SK-N-SH (cell line): ENCODE data around the gene SIGLEC9. TPM values are rescaled to one million over a fixed set of nuclear protein-coding genes. Genes with fewer than 3 reads are reported as not detected.

Experiments
- CTCF ChIA-PET: fragments of 300-600, 350-600 bp; formaldehyde crosslinking; extraction: SDS; loops from one replicate; lab custom pipeline; 2021; lab: Yijun Ruan, JAX
- POLR2A ChIA-PET: fragments of 350-600 bp; sonication (Branson Sonifier 250); formaldehyde crosslinking; extraction: SDS; loops from one replicate; lab custom pipeline; 2020; ENCODE audit warnings: antibody characterized with exemption, inconsistent platforms; lab: Yijun Ruan, JAX
- DNase-seq: peaks from one replicate; pipeline ENCODE4 v3.0.0; 2012
- H2AFZ ChIP-seq: fragments of 200-600 bp; sonication (generic); 2 replicates; pipeline ENCODE4 v1.8.1; 2016; ENCODE audit warnings: antibody characterized with exemption, mild to moderate bottlenecking, low read depth
- H3F3A ChIP-seq: fragments of 200-600 bp; sonication (generic); replicated peaks from 2 replicates; pipeline ENCODE3; 2016; ENCODE audit warnings: antibody characterized with exemption, mild to moderate bottlenecking; ENCODE audit not compliant: insufficient read depth
- H3K27ac ChIP-seq, 2 experiments: fragments of 200-500 bp in 1 of 2; fragments of 200-600 bp in 1 of 2; sonication (Bioruptor generic) in 1 of 2; sonication (generic), shearing (Covaris generic) in 1 of 2; 2 replicates each; pipeline versions ENCODE4 v1.5.1 to v1.6.1; 2014 to 2016; ENCODE audit warnings: low read depth in 2 of 2, inconsistent platforms in 1 of 2, low read length in 1 of 2, mild to moderate bottlenecking in 1 of 2, mixed read lengths in 1 of 2
- H3K27me3 ChIP-seq: fragments of 200-600 bp; sonication (generic), shearing (Covaris generic); 2 replicates; pipeline ENCODE4 v1.6.1; 2016; ENCODE audit warnings: mixed run types; ENCODE audit not compliant: insufficient read depth
- H3K36me3 ChIP-seq, 2 experiments: fragments of 200-500 bp in 1 of 2; fragments of 200-600 bp in 1 of 2; sonication (Bioruptor generic) in 1 of 2; sonication (generic) in 1 of 2; replicated peaks in 1 of 2; 2 replicates each; pipeline versions ENCODE3 to v1.5.1; 2014 to 2016; ENCODE audit warnings: low read length in 1 of 2, mild to moderate bottlenecking in 1 of 2; ENCODE audit not compliant: insufficient read depth in 2 of 2, control insufficient read depth in 1 of 2
- H3K4me1 ChIP-seq, 2 experiments: fragments of 200-500 bp in 1 of 2; fragments of 200-600 bp in 1 of 2; sonication (Bioruptor generic) in 1 of 2; sonication (generic), shearing (Covaris generic) in 1 of 2; 2 replicates each; pipeline versions ENCODE4 v1.5.1 to v1.6.1; 2014 to 2016; ENCODE audit warnings: low read depth in 1 of 2, low read length in 1 of 2, mixed run types in 1 of 2; ENCODE audit not compliant: insufficient read depth in 2 of 2, control insufficient read depth in 1 of 2
- H3K4me2 ChIP-seq: fragments of 200-600 bp; sonication (generic), shearing (Covaris generic); 2 replicates; pipeline ENCODE4 v1.6.1; 2017; ENCODE audit warnings: mixed run types
- H3K4me3 ChIP-seq, 2 experiments: fragments of 200-500 bp in 1 of 2; fragments of 200-600 bp in 1 of 2; sonication (Bioruptor generic) in 1 of 2; sonication (generic), shearing (Covaris generic) in 1 of 2; 2 replicates each; pipeline versions ENCODE4 v1.5.1 to v1.8.1; 2014 to 2016; ENCODE audit warnings: low read depth in 2 of 2, inconsistent platforms in 1 of 2, low read length in 1 of 2, mild to moderate bottlenecking in 1 of 2, mixed read lengths in 1 of 2, moderate library complexity in 1 of 2
- H3K79me2 ChIP-seq: fragments of 200-600 bp; sonication (generic); 2 replicates; pipeline ENCODE4 v1.8.1; 2017; ENCODE audit warnings: mild to moderate bottlenecking; ENCODE audit not compliant: insufficient read depth
- H3K9ac ChIP-seq: fragments of 200-600 bp; sonication (generic); 2 replicates; pipeline ENCODE4 v1.6.1; 2017; ENCODE audit warnings: mixed run types
- H3K9me2 ChIP-seq: fragments of 200-600 bp; sonication (generic); 2 replicates; pipeline ENCODE4 v1.6.1; 2017; ENCODE audit warnings: mixed run types
- H3K9me3 ChIP-seq: fragments of 200-600 bp; sonication (generic); 2 replicates; pipeline ENCODE4 v1.6.1; 2017; ENCODE audit warnings: mixed run types, mild to moderate bottlenecking, moderate library complexity
- H4K20me1 ChIP-seq: fragments of 200-600 bp; sonication (generic); 2 replicates; pipeline ENCODE4 v1.6.1; 2017; ENCODE audit warnings: mild to moderate bottlenecking, mixed run types; ENCODE audit not compliant: insufficient read depth
- CHD2 ChIP-seq: fragments of 150-350 bp; IDR thresholded peaks from 2 replicates; pipeline ENCODE4 v1.6.1; 2018; ENCODE audit warnings: low read length; ENCODE audit not compliant: partially characterized antibody
- CTCF ChIP-seq: fragments of 200-600 bp; sonication (generic); IDR thresholded peaks from 2 replicates; pipeline ENCODE4 v1.6.1; 2017; ENCODE audit warnings: antibody characterized with exemption, mild to moderate bottlenecking, moderate library complexity
- ELF1 ChIP-seq: IDR thresholded peaks from 2 replicates; pipeline ENCODE4 v1.4.0; 2012
- EZH2phosphoT487 ChIP-seq: fragments of 200-600 bp; sonication (generic); IDR thresholded peaks from 2 replicates; pipeline ENCODE4 v1.6.1; 2017; ENCODE audit warnings: low read depth, mixed run types, mild to moderate bottlenecking, antibody characterized with exemption, moderate library complexity, borderline replicate concordance
- FOSL2 ChIP-seq: IDR thresholded peaks from 2 replicates; pipeline ENCODE4 v1.4.0; 2012; ENCODE audit warnings: low read depth, mild to moderate bottlenecking, moderate library complexity, borderline replicate concordance
- FOXJ3 ChIP-seq: sonication (generic); formaldehyde crosslinking; IDR thresholded peaks from 2 replicates; pipeline ENCODE4 v1.5.1; 2020; ENCODE audit warnings: mild to moderate bottlenecking, missing genetic modification reagents
- FOXM1 ChIP-seq: IDR thresholded peaks from 2 replicates; pipeline ENCODE4 v1.4.0; 2012; ENCODE audit warnings: low read depth, mild to moderate bottlenecking
- GATA2 ChIP-seq: sonication (generic); formaldehyde crosslinking; IDR thresholded peaks from 2 replicates; pipeline ENCODE4 v1.5.0; 2020; ENCODE audit warnings: mild to moderate bottlenecking, missing genetic modification reagents
- IRF3 ChIP-seq: fragments of 150-350 bp; IDR thresholded peaks from 2 replicates; pipeline ENCODE4 v1.6.1; 2016; ENCODE audit warnings: mild to moderate bottlenecking, low read depth, low read length
- REST ChIP-seq: IDR thresholded peaks from 2 replicates; pipeline ENCODE4 v1.6.1; 2012; ENCODE audit warnings: mild to moderate bottlenecking, low read depth, low read length, moderate library complexity
- TCF12 ChIP-seq: IDR thresholded peaks from 2 replicates; pipeline ENCODE4 v1.4.0; 2012
- WGBS: methylation state at CpG from one replicate; pipeline ENCODE4 v1.1.6; 2017; ENCODE audit warnings: low lambda C conversion rate; 5-methylcytosine and 5-hydroxymethylcytosine counted together
- polyA plus RNA-seq, 3 experiments: library from polyadenylated mRNA; depleted of rRNA; stranded (reverse); fragments of >200 nt; gene quantifications; 2 replicates each; pipeline ENCODE4 v1.2.3, GENCODE V29; 2012

The SIGLEC9 gene
- polyA plus RNA-seq, 1 of the 3 experiments (the other 2 are of a cell fraction), result not detected

GRCh38 chr19:51089786-51090185 is 34.9 kb upstream of the SIGLEC9 start:
- ChIA-PET POLR2A (no interaction called here), CTCF (no interaction called here)
- Histone ChIP-seq H3K79me2 (no peaks in the 10 kb centered on the region), H3K9me3 (no peaks in the 10 kb centered on the region), H3K9me2 (no peaks in the 10 kb centered on the region), H3K27ac (no peak overlapping the region), H3K27me3 (no peaks in the 10 kb centered on the region), H2AFZ (no peak overlapping the region), H3K9ac (no peak overlapping the region), H4K20me1 (no peaks in the 10 kb centered on the region), H3K4me1 (no peaks in the 10 kb centered on the region), H3F3A (no peaks in the 10 kb centered on the region), H3K36me3 (no peaks in the 10 kb centered on the region), H3K4me2 (no peak overlapping the region), H3K4me3 (no peak overlapping the region)
- TF ChIP-seq EZH2phosphoT487 (no peak), FOXM1 (no peak), FOXJ3 (CRISPR knock-in tag) (no peak), REST (no peak)
- 79% methylated on average over 17 of the region's 17 CpGs for WGBS
- DNase-seq, result no peak

- no peak overlapping the region for H3K27ac ChIP-seq
- H3K9me2 ChIP-seq, result no peaks in the 10 kb centered on the region
- H3K27me3 ChIP-seq, result no peaks in the 10 kb centered on the region
- no peak for TF ChIP-seq GATA2 (CRISPR knock-in tag)
- TF ChIP-seq EZH2phosphoT487, result no peak
- no peak for TF ChIP-seq TCF12
- TF ChIP-seq FOSL2, result no peak
- no peak for TF ChIP-seq ELF1
- TF ChIP-seq CHD2, result no peak
- TF ChIP-seq, all 33 proteins: peak for 0
- no peaks in the 10 kb centered on the region for H3F3A ChIP-seq
- no peaks in the 10 kb centered on the region for H3K79me2 ChIP-seq
- no peak overlapping the region for H2AFZ ChIP-seq
- DNase-seq, result no peak
- no peaks in the 10 kb centered on the region for H3K36me3 ChIP-seq
- no peak overlapping the region for H3K9ac ChIP-seq
- H3K4me1 ChIP-seq, result no peaks in the 10 kb centered on the region; a peak in 1 of 4 replicates
- ChIA-PET POLR2A (no interaction called here), CTCF (no interaction called here)
- WGBS, result 49% methylated on average over 7 of the region's 8 CpGs
- H3K9me3 ChIP-seq, result no peaks in the 10 kb centered on the region
- H3K4me2 ChIP-seq, result no peak overlapping the region
- no peaks in the 10 kb centered on the region for H4K20me1 ChIP-seq
- no peak overlapping the region for H3K4me3 ChIP-seq
These were observed 34.2 kb upstream of the SIGLEC9 start for GRCh38 chr19:51090471-51090870.

GRCh38 chr19:51091126-51091525 is 33.6 kb upstream of the SIGLEC9 start:
- Histone ChIP-seq H3K27me3 (no peaks in the 10 kb centered on the region), H3K79me2 (no peaks in the 10 kb centered on the region), H3F3A (no peaks in the 10 kb centered on the region), H3K9ac (no peak overlapping the region), H3K9me3 (no peaks in the 10 kb centered on the region), H3K27ac (no peak overlapping the region), H4K20me1 (no peaks in the 10 kb centered on the region), H2AFZ (no peak overlapping the region), H3K36me3 (no peaks in the 10 kb centered on the region), H3K4me3 (no peak overlapping the region), H3K4me2 (no peak overlapping the region), H3K4me1 (no peaks in the 10 kb centered on the region; a peak in 1 of 4 replicates), H3K9me2 (no peaks in the 10 kb centered on the region)
- ChIA-PET CTCF (no interaction called here), POLR2A (no interaction called here)
- no peak for DNase-seq
- 60% methylated on average over 10 of the region's 10 CpGs for WGBS
- TF ChIP-seq CTCF, result no peak
- no peak for TF ChIP-seq IRF3
